ENCODE data around the gene FBXL2.

GRCh38 chr3:33419948-33420347 is 142.7 kb downstream of the FBXL2 start:
- TF ChIP-seq POLR2A (IDR thresholded peaks at IDR 0.05; ENCODE audit: low read length) = no peak
- no peak for TF ChIP-seq GATA1 (IDR thresholded peaks at IDR 0.05; ENCODE audit: low read depth, low read length)

All from erythroblast (primary cell).